H54 (cell line): ENCODE data around the gene HAO2.
"Not testable (repeated sequence)": the region's sequence is repeated elsewhere in the genome, so short reads cannot be mapped to it uniquely, and the experiment has no call there.

Source experiments
- DNase-seq: peaks from one replicate; pipeline ENCODE4 v3.0.0; 2011; ENCODE audit warnings: low spot score, mixed read lengths; ENCODE audit not compliant: insufficient read length
- FAIRE-seq: peaks from 3 replicates; lab custom pipeline; 2011; peaks lifted over from hg19 to GRCh38; lab: Jason Lieb, UNC
- POLR2A ChIP-seq: IDR thresholded peaks from 2 replicates; pipeline ENCODE4 v1.6.1; 2011; ENCODE audit warnings: low read depth, mild to moderate bottlenecking, low read length

Gene HAO2

DNA sequence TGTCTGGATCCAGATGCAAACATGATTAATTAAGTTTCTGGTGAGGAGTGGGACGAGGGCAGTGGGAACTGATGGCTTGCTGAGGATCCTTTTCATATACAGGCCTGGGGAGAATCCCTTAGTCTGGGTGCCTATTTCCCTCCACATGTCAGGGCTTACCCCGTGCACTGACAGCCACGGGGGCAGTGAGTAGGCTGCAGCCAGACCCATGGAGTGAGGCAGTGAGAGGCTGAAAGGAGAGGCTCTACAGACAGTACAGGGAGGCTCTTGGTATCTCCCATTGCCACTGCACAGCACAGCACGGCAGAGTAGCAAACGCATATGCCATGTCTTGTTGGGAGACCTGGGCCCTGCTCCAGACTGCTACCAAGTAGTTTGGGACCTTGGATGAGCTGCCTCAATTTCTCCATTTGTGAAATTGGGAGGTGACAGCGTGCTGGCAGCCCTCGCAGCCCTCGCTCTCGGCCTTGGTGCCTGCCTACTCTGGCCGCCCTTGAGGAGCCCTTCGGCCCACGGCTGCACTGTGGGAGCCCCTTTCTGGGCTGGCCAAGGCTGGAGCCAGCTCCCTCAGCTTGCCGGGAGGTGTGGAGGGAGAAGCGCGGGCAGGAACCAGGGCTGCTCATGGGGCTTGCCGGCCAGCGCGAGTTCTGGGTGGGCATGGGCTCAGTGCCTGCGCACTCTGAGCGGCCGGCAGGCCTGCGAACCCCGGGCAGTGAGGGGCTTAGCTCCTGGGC lies 35.3 kb upstream of the HAO2 start:
- no peak for DNase-seq
- FAIRE-seq: no peak

DNA sequence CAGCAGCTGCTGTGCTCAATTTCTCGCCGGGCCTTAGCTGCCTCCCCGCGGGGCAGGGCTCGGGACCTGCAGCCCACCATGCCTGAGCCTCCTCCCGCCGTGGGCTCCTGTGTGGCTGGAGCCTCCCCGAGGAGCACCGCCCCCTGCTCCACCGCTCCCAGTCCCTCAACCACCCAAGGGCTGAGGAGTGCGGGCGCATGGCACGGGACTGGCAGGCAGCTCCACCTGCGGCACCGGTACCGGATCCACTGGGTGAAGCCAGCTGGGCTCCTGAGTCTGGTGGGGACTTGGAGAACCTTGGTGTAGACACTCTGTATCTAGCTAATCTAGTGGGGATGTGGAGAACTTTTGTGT lies 34.7 kb upstream of the HAO2 start:
- DNase-seq, FAIRE-seq: not testable (repeated sequence)

More for the DNA sequence above, 35.3 kb upstream of the HAO2 start:
- no peak for TF ChIP-seq POLR2A

DNA sequence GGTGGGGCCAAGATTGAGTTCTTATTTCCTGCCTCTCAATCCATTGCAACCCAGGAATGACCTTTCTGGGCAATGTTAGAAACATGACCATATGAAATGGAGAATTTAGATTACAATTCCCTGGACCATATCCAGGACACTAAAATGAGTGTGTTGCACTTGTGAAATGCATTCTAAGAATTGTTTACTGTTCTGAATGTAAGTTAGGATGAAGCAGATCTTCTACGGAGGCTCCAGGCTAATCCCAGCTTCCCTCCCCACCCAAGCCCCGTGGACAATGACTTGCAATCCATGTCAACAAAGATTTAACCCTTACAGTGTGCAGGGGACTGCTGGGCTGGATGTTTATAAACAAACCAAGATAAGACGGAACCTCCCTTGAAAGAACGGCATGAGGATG lies 31.7 kb upstream of the HAO2 start:
- no peak for TF ChIP-seq POLR2A
- no peak for DNase-seq
- no peak for FAIRE-seq

DNA sequence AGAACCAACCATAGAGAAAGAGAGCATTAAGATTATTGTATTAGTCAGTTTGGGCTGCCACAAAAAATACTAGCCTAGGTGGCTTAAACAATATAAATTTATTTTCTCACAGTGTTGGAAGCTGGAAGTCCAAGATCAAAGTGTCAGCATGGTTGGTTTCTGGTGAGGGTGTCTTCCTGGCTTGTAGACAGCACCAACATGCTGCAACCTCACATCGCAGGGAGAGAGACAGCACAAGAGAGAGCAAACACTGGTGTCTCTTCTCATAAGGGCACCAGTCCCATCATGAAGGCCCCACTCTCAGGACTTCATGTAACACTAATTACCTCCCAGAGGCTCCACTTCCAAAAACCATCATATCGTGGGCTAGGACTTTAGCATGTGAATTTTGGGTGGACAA lies 30.6 kb upstream of the HAO2 start:
- DNase-seq: no peak
- TF ChIP-seq POLR2A: no peak
- no peak for FAIRE-seq

DNA sequence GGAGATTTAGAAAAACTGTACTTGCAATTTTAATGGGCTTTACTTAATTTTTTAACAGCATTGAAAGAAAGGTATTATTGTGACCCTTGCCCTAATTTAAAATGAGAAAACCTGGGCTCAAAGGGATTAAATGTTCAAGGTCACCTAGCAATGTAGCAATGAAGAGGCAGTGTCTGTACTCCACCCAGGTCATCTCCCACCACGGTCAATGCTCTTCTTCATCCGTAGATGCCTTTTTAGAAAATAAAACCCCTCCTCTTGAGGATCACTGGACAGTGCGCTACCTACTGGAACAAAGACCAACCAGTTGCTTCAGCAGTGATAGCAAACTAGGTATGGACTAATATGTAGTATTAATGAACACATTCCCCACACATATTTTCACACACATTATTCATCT lies 29.8 kb upstream of the HAO2 start:
- FAIRE-seq (no peak), DNase-seq (no peak)
- TF ChIP-seq POLR2A: no peak

DNA sequence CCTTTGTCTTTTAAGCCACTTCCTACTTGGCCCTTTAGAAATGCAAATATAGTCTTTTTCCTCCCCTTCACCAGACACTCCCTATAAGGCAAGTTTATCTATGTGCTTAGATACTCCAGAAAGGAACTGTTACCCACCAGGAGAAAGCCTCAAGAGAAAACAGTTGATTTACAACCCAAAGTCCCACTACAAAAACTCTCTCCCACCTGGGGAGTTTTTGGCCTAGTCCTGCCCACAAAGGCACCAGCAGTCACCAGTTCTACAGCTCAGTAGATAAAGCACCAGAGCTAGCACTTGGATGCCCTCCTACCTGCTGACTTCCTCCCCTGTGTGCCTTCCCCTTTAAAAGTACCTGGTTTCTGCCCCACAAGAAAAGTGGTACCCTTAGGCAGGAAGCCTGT lies 27.7 kb upstream of the HAO2 start:
- no peak for FAIRE-seq
- no peak for DNase-seq
- no peak for TF ChIP-seq POLR2A

DNA sequence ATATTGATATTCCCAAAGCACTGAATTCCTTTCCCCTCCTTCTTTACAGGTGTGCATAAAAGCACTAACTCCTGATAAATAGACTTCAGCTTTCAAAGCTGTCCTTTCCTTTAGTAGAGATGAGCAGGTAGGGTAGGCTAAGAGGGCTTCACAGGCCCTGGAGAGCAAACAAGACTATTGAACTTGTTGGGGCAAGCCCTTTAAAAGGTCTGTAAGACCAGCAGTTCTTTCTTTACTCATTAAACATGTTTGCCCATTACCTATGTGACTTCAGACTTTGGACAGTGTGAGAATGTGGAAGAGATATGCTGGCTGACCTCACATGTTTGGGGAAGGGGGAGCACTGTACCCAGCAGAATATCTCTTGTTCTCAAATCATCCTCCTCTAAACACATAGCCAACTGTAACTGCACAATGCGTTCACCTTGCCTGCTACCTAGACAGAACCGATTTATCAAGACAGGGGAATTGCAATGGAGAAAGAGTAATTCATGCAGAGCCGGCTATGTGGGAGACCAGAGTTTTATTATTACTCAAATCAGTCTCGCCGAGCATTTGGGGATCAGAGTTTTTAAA lies 27.1 kb upstream of the HAO2 start:
- no peak for FAIRE-seq
- no peak for TF ChIP-seq POLR2A
- no peak for DNase-seq

DNA sequence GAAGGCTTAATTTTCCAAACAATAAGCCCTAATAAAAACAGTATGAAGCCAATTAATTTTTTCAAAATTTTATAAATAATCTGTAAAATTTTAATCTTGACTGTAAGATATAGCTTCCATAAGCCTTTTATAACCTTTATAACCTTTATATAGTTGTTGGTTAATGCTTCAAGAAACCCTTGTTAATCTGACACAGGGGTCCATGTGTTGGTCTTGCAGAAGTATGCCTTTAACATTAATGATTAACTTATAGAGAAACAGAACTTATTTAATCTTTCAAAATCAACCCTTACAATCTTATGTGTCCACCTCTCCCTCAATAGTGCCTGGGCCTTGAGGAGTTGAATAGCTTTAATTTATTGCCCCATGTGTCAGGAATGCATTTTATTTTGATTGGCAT lies 23.2 kb upstream of the HAO2 start:
- no peak for FAIRE-seq
- DNase-seq: no peak
- no peak for TF ChIP-seq POLR2A

DNA sequence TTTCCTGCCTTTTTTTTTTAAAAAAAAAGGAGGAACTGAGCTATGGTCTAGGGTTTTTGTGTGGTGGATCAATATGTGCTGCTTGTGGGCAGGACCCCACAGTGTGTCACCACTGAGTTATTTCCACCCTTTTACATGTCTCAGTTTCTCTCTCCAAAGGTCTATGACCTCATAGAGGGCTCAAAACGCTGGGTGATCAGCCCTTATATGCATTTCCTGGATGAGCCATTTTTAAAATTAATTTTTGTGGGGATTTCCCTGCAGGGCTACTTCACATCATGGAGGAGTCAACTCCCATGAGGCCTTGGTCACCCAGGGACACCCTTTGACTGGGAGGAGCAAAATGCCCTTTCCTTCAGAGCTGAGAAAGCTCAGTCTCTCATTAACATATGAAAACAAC lies 20.7 kb upstream of the HAO2 start:
- DNase-seq (no peak), FAIRE-seq (no peak)
- no peak for TF ChIP-seq POLR2A

DNA sequence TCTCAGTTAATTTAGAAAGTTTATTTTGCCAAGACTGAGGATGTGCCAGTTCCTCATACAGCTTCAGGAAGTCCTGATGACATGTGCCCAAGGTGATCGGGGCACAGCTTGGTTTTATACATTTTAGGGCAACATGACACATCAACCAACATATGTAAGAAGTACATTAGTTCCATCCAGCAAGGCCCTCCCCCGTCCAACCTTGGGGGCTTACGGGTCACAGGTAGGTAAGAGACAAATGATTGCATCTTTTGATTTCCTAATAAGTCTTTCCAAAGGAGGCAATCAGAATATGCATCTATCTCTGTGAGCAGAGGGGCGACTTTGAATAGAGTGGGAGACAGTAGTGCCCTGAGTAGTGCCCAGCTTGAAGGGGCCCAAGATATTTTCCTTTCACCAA lies 19.6 kb upstream of the HAO2 start:
- TF ChIP-seq POLR2A: no peak
- FAIRE-seq (no peak), DNase-seq (no peak)

DNA sequence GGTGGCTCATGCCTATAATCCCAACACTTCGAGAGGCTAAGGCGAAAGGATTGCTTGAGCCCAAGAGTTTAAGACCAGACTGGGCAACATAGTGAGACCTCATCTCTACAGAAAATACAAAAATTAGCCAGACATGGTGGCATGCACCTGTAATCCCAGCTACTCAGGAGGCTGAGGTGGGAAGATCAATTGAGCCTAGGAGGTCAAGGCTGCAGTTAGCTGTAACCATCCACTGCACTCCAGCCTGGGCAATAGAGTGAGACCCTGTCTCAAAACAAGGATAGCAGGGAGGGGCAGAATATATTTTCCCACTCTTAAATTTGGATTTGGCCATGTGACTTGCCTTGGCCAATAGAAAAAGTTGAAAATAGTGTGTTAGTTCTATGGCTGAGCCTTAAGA lies 17.7 kb upstream of the HAO2 start:
- FAIRE-seq, DNase-seq: not testable (repeated sequence)

DNA sequence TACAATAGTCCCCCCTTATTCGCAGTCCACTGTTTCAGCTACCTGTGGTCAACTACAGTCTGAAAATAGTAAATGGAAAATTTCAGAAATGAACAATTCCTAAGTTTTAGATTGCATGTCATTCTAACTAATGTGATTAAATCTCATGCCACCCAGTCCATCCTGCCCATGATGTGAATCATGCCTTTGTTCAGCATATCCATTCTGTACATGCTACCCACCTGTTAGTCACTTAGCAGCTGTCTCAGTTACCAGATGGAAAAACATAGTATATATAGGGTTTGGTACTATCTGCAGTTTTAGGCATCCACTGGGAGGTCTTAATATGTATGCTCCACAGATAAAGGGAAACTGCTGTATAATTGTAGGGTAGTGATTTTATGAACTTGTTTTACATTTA lies 16.6 kb upstream of the HAO2 start:
- FAIRE-seq (no peak), DNase-seq (no peak)
- no peak for TF ChIP-seq POLR2A

DNA sequence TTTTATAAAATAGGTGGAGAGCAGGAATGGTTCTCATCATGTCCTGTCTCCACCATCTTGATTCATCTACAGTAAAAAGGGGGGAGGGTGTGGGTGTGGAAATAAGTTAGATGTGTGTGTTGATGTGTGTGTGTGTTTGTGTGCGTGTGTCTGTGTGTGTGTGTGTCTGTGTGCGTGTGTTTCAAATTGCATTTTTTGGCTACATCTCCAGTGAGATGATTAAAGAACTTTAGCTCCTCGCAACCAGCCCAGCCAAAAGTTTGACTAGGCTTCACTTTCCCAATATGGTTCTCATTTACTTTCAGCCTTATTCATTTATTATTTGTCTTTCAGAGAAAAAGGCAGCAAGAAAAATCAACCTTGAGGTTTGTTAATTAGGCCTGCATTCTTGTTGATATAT lies 14.7 kb upstream of the HAO2 start:
- no peak for TF ChIP-seq POLR2A
- no peak for FAIRE-seq

DNA sequence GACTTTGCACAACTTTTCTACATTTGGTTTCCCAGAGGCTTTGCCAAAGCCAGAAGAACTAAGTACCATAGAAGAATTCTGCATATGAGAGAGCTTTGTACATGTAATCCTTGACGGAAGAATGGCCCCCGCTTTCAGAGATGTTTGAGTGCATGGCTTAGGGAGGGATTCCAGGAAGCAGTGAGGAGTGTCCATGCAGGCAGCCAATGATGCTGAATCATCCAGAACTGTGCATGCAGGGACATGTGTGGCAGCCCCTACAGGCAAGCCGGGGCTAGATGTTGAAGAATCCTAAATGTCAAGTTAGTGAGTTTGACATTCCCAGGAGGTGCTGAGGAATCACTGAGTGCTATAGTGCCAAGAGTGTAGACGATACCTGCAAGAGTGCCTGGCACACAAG lies 9.9 kb upstream of the HAO2 start:
- no peak for DNase-seq

More for the DNA sequence above, 14.7 kb upstream of the HAO2 start:
- no peak for DNase-seq

DNA sequence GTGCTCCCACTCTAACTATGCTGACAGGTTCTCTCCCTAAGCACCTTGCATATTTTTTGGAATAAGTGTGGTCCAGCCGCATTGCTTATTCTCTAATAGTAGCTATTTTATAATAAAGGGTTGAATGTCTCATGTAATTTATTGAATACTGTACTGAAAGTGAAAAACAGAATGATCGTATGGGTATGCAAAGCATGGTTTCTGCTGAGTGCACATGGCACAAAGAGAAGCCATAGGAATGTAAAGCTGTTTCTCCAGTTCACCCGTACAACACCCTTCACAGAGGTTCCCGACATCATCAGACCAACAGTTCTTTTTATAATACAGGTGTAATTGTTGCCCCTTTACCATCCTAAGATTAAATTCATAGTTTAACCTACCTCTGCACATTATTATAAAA lies 8.9 kb upstream of the HAO2 start:
- FAIRE-seq (no peak), DNase-seq (no peak)
- TF ChIP-seq POLR2A: no peak

More for the DNA sequence above, 9.9 kb upstream of the HAO2 start:
- TF ChIP-seq POLR2A: no peak
- FAIRE-seq: no peak
